OCI-LY7 (cell line): ENCODE measurements around the gene XPO4. TPM values are rescaled to one million over a fixed set of nuclear protein-coding genes. Genes with fewer than 3 reads are reported as not detected.
"Not testable (repeated sequence)": the region's sequence is repeated elsewhere in the genome, so short reads cannot be mapped to it uniquely, and the experiment has no call there.

Experiments
- BruUV-seq: library from RNA; stranded (reverse); fragments of 400-500 nt; replicated peaks from 2 replicates; lab custom pipeline; 2021; lab: Mats Ljungman, UMichigan
- CTCF ChIA-PET: fragments of 300-600 bp; sonication (Branson Sonifier 250); formaldehyde crosslinking; loops from one replicate; lab custom pipeline; 2022; ENCODE audit warnings: antibody characterized with exemption; ENCODE audit not compliant: unreplicated experiment; lab: Charles Lee
- POLR2A ChIA-PET: fragments of 300-600 bp; sonication (Branson Sonifier 250); formaldehyde crosslinking; loops from one replicate; lab custom pipeline; 2022; ENCODE audit warnings: antibody characterized with exemption; lab: Charles Lee
- DNase-seq: peaks from one replicate; pipeline ENCODE4 v3.0.0-alpha.2; 2015; ENCODE audit warnings: low spot score
- H2AFZ ChIP-seq: fragments of 200-600 bp; sonication (generic), shearing (Covaris generic); 2 replicates; pipeline ENCODE4 v1.6.1; 2014; ENCODE audit warnings: mild to moderate bottlenecking, antibody characterized with exemption, low read length, moderate library complexity
- H3K27ac ChIP-seq: fragments of 200-600 bp; sonication (generic); 2 replicates; pipeline ENCODE4 v1.5.1; 2014; ENCODE audit warnings: mixed run types, low read depth, mild to moderate bottlenecking, moderate library complexity, low read length, inconsistent platforms; ENCODE audit not compliant: poor library complexity, severe bottlenecking
- H3K36me3 ChIP-seq: fragments of 200-600 bp; sonication (generic); 2 replicates; pipeline ENCODE4 v1.6.1; 2014; ENCODE audit warnings: mild to moderate bottlenecking, antibody characterized with exemption, low read length, moderate library complexity, mixed read lengths; ENCODE audit not compliant: insufficient read depth
- H3K4me1 ChIP-seq: fragments of 200-600 bp; sonication (generic); 2 replicates; pipeline ENCODE4 v1.5.1; 2014; ENCODE audit warnings: mild to moderate bottlenecking, low read length; ENCODE audit not compliant: insufficient read depth, poor library complexity, severe bottlenecking
- H3K4me2 ChIP-seq: fragments of 200-600 bp; sonication (generic); 2 replicates; pipeline ENCODE4 v1.6.1; 2014; ENCODE audit warnings: mild to moderate bottlenecking, low read length
- H3K4me3 ChIP-seq: fragments of 200-600 bp; sonication (generic); 2 replicates; pipeline ENCODE4 v1.5.1; 2014; ENCODE audit warnings: mild to moderate bottlenecking, low read depth, low read length; ENCODE audit not compliant: poor library complexity, severe bottlenecking
- H3K79me2 ChIP-seq: fragments of 200-600 bp; sonication (generic); 2 replicates; pipeline ENCODE4 v1.6.1; 2016; ENCODE audit warnings: low read depth, mild to moderate bottlenecking, low read length, moderate library complexity, mixed read lengths; ENCODE audit not compliant: insufficient read depth
- H3K9me2 ChIP-seq: fragments of 200-600 bp; sonication (generic); 2 replicates; pipeline ENCODE4 v1.6.1; 2016; ENCODE audit warnings: mild to moderate bottlenecking, low read length, mixed read lengths; ENCODE audit not compliant: insufficient read depth
- H3K9me3 ChIP-seq: fragments of 200-600 bp; sonication (generic); 2 replicates; pipeline ENCODE4 v1.6.1; 2014; ENCODE audit warnings: mild to moderate bottlenecking, mixed run types, low read length, mixed read lengths
- H4K20me1 ChIP-seq: fragments of 200-600 bp; sonication (generic); 2 replicates; pipeline ENCODE4 v1.6.1; 2014; ENCODE audit warnings: mild to moderate bottlenecking, antibody characterized with exemption, low read length, moderate library complexity, mixed read lengths; ENCODE audit not compliant: insufficient read depth
- EZH2phosphoT487 ChIP-seq: fragments of 200-600 bp; sonication (generic); IDR thresholded peaks from 2 replicates; pipeline ENCODE4 v1.6.1; 2018; ENCODE audit warnings: low read depth, borderline replicate concordance, mild to moderate bottlenecking, mixed run types, antibody characterized with exemption, low read length, moderate library complexity, mixed read lengths
- intact Hi-C: fragments of 100-400 bp; cut with micrococcal nuclease; formaldehyde crosslinking; loops from one replicate; pipeline ENCODE4 v1.10.0; 2022; ENCODE audit not compliant: unreplicated experiment
- total RNA-seq, 2 experiments: library from RNA; depleted of rRNA in 1 of 2; stranded (reverse); fragments of >200 nt in 1 of 2; shearing (Covaris generic) in 1 of 2; gene quantifications; 2 replicates each; pipeline ENCODE4 v1.2.3, GENCODE V29; 2014 to 2022
- TF ChIP-seq, protein P1 (sequence below): fragments of 200-600 bp; sonication (generic); conservative IDR thresholded peaks from 2 replicates; pipeline ENCODE4 v1.5.1; 2014; ENCODE audit warnings: mild to moderate bottlenecking, antibody characterized with exemption, low read length, moderate library complexity, mixed read lengths

XPO4 gene
- total RNA-seq, 2 experiments from 2014 or later = 20.6 to 26.9 TPM

DNA sequence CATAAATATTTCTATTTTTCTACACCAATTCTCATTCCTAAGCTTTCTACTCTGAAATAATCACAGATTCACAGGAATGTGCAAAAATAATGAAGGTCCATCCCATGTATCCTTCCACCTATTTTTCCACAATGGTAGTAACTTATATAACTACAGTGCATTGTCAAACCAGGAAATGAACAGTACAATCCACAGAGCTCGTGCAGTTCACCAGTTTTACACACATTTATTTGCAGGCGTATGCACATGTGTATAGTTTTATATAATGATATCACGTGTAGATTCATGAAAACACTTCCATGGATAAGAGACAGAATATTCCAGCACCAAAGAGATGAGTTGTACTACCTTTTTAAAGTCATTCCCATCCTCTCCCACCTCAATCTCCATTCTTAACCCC is 141.7 kb downstream of the XPO4 start:
- Histone ChIP-seq H3K4me1 (no peaks in the 10 kb centered on the region), H3K9me2 (no peaks in the 10 kb centered on the region), H3K79me2 (no peaks in the 10 kb centered on the region), H4K20me1 (no peaks in the 10 kb centered on the region), H3K4me2 (no peak overlapping the region), H3K27ac (no peak overlapping the region), H3K9me3 (0 out of 2 replicates have a peak, but pooled peaks cover 7% of the 10 kb centered on the region), H3K4me3 (no peak overlapping the region), H2AFZ (no peak overlapping the region), H3K36me3 (no peaks in the 10 kb centered on the region)
- no peak for DNase-seq
- no peak for TF ChIP-seq EZH2phosphoT487
- TF ChIP-seq, protein P1, sequence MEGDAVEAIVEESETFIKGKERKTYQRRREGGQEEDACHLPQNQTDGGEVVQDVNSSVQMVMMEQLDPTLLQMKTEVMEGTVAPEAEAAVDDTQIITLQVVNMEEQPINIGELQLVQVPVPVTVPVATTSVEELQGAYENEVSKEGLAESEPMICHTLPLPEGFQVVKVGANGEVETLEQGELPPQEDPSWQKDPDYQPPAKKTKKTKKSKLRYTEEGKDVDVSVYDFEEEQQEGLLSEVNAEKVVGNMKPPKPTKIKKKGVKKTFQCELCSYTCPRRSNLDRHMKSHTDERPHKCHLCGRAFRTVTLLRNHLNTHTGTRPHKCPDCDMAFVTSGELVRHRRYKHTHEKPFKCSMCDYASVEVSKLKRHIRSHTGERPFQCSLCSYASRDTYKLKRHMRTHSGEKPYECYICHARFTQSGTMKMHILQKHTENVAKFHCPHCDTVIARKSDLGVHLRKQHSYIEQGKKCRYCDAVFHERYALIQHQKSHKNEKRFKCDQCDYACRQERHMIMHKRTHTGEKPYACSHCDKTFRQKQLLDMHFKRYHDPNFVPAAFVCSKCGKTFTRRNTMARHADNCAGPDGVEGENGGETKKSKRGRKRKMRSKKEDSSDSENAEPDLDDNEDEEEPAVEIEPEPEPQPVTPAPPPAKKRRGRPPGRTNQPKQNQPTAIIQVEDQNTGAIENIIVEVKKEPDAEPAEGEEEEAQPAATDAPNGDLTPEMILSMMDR = no peak
- intact Hi-C loops = no loop called here
- POLR2A ChIA-PET = no interaction called here
- CTCF ChIA-PET = no interaction called here
- no TSS peak for BruUV-seq

DNA sequence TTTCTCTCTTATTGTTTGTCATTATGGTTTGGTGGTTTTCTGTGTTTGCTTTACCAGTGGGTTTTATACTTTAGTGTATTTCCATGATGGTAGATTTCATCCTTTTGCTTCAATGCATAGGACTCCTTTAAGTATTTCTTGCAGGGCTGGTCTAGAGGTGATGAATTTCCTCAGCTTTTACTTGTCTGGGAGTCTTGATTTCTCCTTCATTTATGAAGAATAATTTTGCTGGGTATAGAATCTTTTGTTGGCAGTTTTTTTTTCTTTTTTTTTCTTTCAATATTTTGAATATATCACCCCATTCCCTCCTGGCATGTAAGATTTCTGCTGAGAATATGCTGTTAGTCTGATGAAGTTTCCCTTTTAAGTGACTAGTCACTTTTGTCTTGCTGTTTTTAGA is 148.5 kb downstream of the XPO4 start:
- H3K36me3 ChIP-seq = no peaks in the 10 kb centered on the region
- POLR2A ChIA-PET = interaction anchor here (0.6 to 0.7 kb wide), 2 partner anchors 291 to 1014 kb away, joined by 3 to 5 read pairs; no protein-coding TSS in a partner anchor
- CTCF ChIA-PET = no interaction called here
- no peak for DNase-seq
- no peak for TF ChIP-seq EZH2phosphoT487
- TF ChIP-seq, protein P1 = no peak
- intact Hi-C loops = no loop called here
- H3K4me2 ChIP-seq = no peak overlapping the region
- H3K9me2 ChIP-seq = no peaks in the 10 kb centered on the region
- no peak overlapping the region for H3K27ac ChIP-seq
- no TSS peak for BruUV-seq
- H3K4me3 ChIP-seq = no peak overlapping the region
- H3K9me3 ChIP-seq = peaks cover 24% of the 10 kb centered on the region; the same call in 1 of the 2 replicates
- no peaks in the 10 kb centered on the region for H3K79me2 ChIP-seq
- no peaks in the 10 kb centered on the region for H3K4me1 ChIP-seq
- no peaks in the 10 kb centered on the region for H4K20me1 ChIP-seq
- H2AFZ ChIP-seq = no peak overlapping the region

DNA sequence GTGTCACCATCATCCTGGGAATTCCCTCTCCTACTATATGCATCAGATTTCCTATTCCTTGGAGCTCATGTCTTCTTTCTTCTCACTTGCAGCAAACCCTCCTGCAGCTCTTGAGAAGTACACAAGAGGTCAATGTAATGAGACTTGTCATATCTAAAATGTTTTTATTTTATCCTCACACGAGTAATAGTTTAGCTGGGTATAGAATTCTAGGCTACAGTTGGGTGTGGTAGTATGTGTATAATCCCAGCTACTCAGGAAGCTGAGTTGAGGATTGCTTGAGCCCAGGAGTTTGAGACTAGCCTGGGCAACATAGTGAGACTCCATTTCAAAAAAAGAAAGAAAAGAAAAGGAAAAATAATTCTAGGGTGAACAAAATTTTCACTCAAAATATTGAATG is 153.2 kb downstream of the XPO4 start:
- intact Hi-C loops = no loop called here
- no peaks in the 10 kb centered on the region for H3K36me3 ChIP-seq
- no peak overlapping the region for H2AFZ ChIP-seq
- H3K4me3 ChIP-seq = no peak overlapping the region
- no peaks in the 10 kb centered on the region for H4K20me1 ChIP-seq
- no peaks in the 10 kb centered on the region for H3K79me2 ChIP-seq
- no peak for TF ChIP-seq EZH2phosphoT487
- TF ChIP-seq, protein P1 = no peak
- CTCF ChIA-PET = no interaction called here
- H3K4me2 ChIP-seq = no peak overlapping the region
- BruUV-seq = no TSS peak
- POLR2A ChIA-PET = interaction anchor here (0.5 to 0.6 kb wide), 3 partner anchors 39 to 1035 kb away, joined by 3 to 6 read pairs (median 5); no protein-coding TSS in a partner anchor
- peaks cover 19% of the 10 kb centered on the region; the same call in 1 of the 2 replicates for H3K9me3 ChIP-seq
- H3K9me2 ChIP-seq = no peaks in the 10 kb centered on the region
- no peaks in the 10 kb centered on the region for H3K4me1 ChIP-seq
- DNase-seq = no peak
- no peak overlapping the region for H3K27ac ChIP-seq

DNA sequence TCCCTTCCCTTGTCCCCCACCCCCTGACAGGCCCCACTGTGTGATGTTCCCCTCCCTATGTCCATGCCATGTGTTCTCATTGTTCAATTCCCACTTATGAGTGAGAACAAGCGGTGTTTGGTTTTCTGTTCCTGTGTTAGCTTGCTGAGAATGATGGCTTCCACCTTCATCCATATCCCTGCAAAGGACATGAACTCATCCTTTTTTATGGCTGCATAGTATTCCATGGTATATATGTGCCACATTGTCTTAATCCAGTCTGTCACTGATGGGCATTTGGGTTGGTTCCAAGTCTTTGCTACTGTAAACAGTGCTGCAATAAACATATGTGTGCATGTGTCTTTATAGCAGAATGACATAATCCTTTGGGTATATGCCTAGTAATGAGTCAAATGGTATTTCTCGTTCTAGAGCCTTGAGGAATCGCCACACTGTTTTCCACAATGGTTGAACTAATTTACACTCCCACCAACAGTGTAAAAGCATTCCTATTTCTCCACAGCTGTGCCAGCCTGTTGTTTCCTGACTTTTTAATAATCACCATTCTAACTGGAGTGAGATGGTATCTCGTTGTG is 158.6 kb downstream of the XPO4 start:
- H4K20me1 ChIP-seq, H3K79me2 ChIP-seq, H3K9me3 ChIP-seq, DNase-seq, BruUV-seq, POLR2A ChIA-PET, H3K36me3 ChIP-seq, H3K9me2 ChIP-seq, H3K27ac ChIP-seq, H3K4me2 ChIP-seq, H2AFZ ChIP-seq, intact Hi-C loops, H3K4me1 ChIP-seq, H3K4me3 ChIP-seq, CTCF ChIA-PET: not testable (repeated sequence)
